Measurements from ENCODE around the gene HEY2. TPM values are rescaled to one million over a fixed set of nuclear protein-coding genes. Genes with fewer than 3 reads are reported as not detected.

The HEY2 gene
- polyA plus RNA-seq, 1 donor (not counting 4 experiments of a cell fraction or from before 2014, with no cell fraction given): not detected

DNA sequence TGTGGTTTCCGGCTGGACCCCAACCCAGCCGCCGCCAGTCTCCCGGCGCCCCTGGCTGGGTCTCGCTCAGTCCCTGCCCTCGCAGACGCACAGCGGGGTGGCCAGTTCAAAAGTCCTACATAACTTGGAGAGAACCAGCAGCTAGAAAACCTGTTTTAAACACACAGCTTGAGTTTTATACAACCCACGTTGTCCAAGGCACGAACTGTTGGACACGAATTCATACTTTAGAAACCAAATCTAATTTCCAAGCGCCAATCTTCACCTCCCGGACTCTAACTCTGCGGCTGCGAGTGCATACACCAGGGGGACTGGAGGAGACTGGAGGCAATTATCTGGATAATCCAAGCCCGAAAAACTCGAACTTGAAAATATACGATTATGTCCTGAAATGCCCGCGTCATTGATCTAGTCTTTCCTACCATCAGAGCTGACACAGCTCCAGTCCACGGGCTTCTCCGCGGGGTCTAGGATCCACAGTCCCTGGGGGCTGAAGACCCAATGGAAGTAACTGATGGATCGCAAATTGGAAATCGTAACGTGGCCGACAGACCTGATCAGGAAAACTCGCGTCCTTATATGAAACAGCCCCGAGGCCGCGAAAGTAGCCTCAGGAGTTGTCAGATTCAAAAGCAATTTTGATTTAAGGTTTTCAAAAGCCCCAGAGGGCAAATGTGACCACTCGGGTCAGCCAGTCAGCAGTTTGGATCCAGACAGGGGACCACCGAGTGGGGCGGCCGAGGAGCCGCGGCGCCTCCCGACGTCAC is 843 bp upstream of the HEY2 start:
- Histone ChIP-seq H4K20me1 (ENCODE audit: control insufficient read depth, extremely low read depth, insufficient read depth, low read length) (no peaks in the 10 kb centered on the region), H3K79me2 (ENCODE audit: control insufficient read depth, insufficient read depth, low read length) (no peaks in the 10 kb centered on the region), H3K36me3 (ENCODE audit: control insufficient read depth in 2 of 2, extremely low read depth in 1 of 2, insufficient read depth in 2 of 2, low read length in 2 of 2) (no peaks in the 10 kb centered on the region), H3K9me1 (ENCODE audit: control insufficient read depth, extremely low read depth, insufficient read depth, low read length) (no peaks in the 10 kb centered on the region), H3K27me3 (ENCODE audit: control insufficient read depth, extremely low read depth, insufficient read depth, low read length) (peaks cover 68% of the 10 kb centered on the region), H3K4me1 (ENCODE audit: control insufficient read depth, extremely low read depth, insufficient read depth, low read length) (peaks cover 24% of the 10 kb centered on the region), H3K9ac (ENCODE audit: control insufficient read depth, extremely low read depth, insufficient read depth, low read length) (peak overlapping the region; percentile 26), H3K27ac (ENCODE audit: control insufficient read depth, insufficient read depth, low read length) (no peak overlapping the region), H2AFZ (ENCODE audit: control insufficient read depth, low read length) (peak overlapping the region; percentile 75), H3K4me3 (ENCODE audit: control insufficient read depth in 2 of 3, extremely low read depth in 1 of 3, insufficient read depth in 2 of 3, low read depth in 1 of 3, low read length in 3 of 3) (peak overlapping the region; percentile 60 to 75 (median 73)), H3K9me3 (ENCODE audit: control insufficient read depth, low read depth, low read length) (no peaks in the 10 kb centered on the region), H3K4me2 (ENCODE audit: control insufficient read depth, extremely low read depth, insufficient read depth, low read depth, low read length) (peak overlapping the region; percentile 96)
- dilution Hi-C loops (cut with MboI; ENCODE audit: extremely low pct_ligation_motif_present, low sequenced_read_pairs): no loop called here
- DNase-seq (ENCODE audit: low read depth, low spot score): no peak
- no peak for FAIRE-seq
- TF ChIP-seq, protein P1, sequence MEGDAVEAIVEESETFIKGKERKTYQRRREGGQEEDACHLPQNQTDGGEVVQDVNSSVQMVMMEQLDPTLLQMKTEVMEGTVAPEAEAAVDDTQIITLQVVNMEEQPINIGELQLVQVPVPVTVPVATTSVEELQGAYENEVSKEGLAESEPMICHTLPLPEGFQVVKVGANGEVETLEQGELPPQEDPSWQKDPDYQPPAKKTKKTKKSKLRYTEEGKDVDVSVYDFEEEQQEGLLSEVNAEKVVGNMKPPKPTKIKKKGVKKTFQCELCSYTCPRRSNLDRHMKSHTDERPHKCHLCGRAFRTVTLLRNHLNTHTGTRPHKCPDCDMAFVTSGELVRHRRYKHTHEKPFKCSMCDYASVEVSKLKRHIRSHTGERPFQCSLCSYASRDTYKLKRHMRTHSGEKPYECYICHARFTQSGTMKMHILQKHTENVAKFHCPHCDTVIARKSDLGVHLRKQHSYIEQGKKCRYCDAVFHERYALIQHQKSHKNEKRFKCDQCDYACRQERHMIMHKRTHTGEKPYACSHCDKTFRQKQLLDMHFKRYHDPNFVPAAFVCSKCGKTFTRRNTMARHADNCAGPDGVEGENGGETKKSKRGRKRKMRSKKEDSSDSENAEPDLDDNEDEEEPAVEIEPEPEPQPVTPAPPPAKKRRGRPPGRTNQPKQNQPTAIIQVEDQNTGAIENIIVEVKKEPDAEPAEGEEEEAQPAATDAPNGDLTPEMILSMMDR (optimal IDR thresholded peaks at IDR 0.05 in 1 of 3, IDR thresholded peaks at IDR 0.05 in 1 of 3, conservative IDR thresholded peaks at IDR 0.05 in 1 of 3; ENCODE audit: extremely low read depth in 1 of 3, insufficient read depth in 2 of 3, low read length in 3 of 3): no peak
- peak; percentile 92 for TF ChIP-seq EZH2 (IDR thresholded peaks at IDR 0.05; ENCODE audit: low read length)

DNA sequence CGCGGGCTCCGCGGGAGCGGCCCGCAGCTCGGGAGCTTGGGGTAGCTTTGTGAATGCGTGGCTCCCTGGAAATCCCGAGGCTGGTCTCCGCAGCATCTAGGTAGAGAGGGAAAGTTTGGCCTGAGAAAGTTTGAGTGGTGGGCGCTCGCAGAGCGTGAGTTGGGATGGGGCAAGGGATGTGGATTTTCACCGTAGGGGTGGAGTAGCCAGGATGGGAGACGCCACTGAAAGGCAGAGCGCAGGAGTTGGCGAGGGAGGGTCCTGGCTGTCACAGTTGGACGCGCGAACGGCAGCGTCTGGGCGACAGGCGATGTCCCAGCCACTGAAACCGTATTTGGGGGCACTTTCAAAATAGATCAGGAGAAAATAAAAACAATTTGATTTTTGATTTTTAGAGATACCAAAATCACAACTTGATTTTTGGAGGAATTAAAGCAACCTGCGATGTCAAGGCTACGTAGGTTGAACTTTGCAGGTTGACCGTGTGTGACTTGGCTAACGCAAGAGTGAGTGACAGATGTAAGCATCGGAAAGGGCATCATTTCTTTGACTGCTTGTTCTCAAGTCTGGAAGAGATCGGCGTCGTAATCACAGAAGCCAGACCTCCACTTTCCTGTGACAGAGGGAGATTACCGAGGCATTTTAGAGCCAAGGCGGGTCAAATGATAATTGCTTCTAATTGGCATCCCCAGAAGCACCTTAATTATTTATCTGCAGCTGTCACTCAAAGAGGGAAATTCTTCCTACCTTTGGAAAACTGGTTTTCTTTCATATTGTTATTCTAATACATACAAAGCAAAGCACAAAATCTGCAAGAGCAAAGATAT is 646 bp downstream of the HEY2 start:
- TF ChIP-seq, protein P1 (optimal IDR thresholded peaks at IDR 0.05 in 1 of 3, IDR thresholded peaks at IDR 0.05 in 1 of 3, conservative IDR thresholded peaks at IDR 0.05 in 1 of 3; ENCODE audit: extremely low read depth in 1 of 3, insufficient read depth in 2 of 3, low read length in 3 of 3): no peak
- peak; percentile 74 for TF ChIP-seq EZH2 (IDR thresholded peaks at IDR 0.05; ENCODE audit: low read length)
- Histone ChIP-seq H3K4me1 (ENCODE audit: control insufficient read depth, extremely low read depth, insufficient read depth, low read length) (peaks cover 24% of the 10 kb centered on the region), H3K4me2 (ENCODE audit: control insufficient read depth, extremely low read depth, insufficient read depth, low read depth, low read length) (peak overlapping the region; percentile 96), H3K36me3 (ENCODE audit: control insufficient read depth in 2 of 2, extremely low read depth in 1 of 2, insufficient read depth in 2 of 2, low read length in 2 of 2) (no peaks in the 10 kb centered on the region), H3K27ac (ENCODE audit: control insufficient read depth, insufficient read depth, low read length) (no peak overlapping the region), H4K20me1 (ENCODE audit: control insufficient read depth, extremely low read depth, insufficient read depth, low read length) (no peaks in the 10 kb centered on the region), H3K4me3 (ENCODE audit: control insufficient read depth in 2 of 3, extremely low read depth in 1 of 3, insufficient read depth in 2 of 3, low read depth in 1 of 3, low read length in 3 of 3) (peak overlapping the region; percentile 18 to 75 (median 70)), H3K9ac (ENCODE audit: control insufficient read depth, extremely low read depth, insufficient read depth, low read length) (peak overlapping the region; percentile 8), H2AFZ (ENCODE audit: control insufficient read depth, low read length) (peak overlapping the region; percentile 71), H3K79me2 (ENCODE audit: control insufficient read depth, insufficient read depth, low read length) (no peaks in the 10 kb centered on the region), H3K9me1 (ENCODE audit: control insufficient read depth, extremely low read depth, insufficient read depth, low read length) (no peaks in the 10 kb centered on the region), H3K9me3 (ENCODE audit: control insufficient read depth, low read depth, low read length) (no peaks in the 10 kb centered on the region), H3K27me3 (ENCODE audit: control insufficient read depth, extremely low read depth, insufficient read depth, low read length) (peaks cover 69% of the 10 kb centered on the region)
- dilution Hi-C loops (cut with MboI; ENCODE audit: extremely low pct_ligation_motif_present, low sequenced_read_pairs): loop anchor here (25.0 kb wide), 2 partner anchors 238 to 413 kb away; no protein-coding TSS in a partner anchor
- DNase-seq (ENCODE audit: low read depth, low spot score): no peak
- FAIRE-seq: no peak
